Suppressor macrophage (primary cell): ENCODE measurements around the gene MB.
"Not testable (repeated sequence)": the region's sequence is repeated elsewhere in the genome, so short reads cannot be mapped to it uniquely, and the experiment has no call there.

Source experiments
- DNase-seq, 4 experiments: peaks; one replicate each; pipeline ENCODE4 v3.0.0-alpha.2; 2020 to 2022
- total RNA-seq, 17 experiments: gene quantifications; one replicate each; lab custom pipeline; 2026; ENCODE audit warnings: mixed read lengths in 6 of 17, inconsistent platforms in 3 of 17; lab: John Stamatoyannopoulos, UW

The MB gene
- 0 to 0.77 (median 0) reads per million in 17 experiments for total RNA-seq

DNA sequence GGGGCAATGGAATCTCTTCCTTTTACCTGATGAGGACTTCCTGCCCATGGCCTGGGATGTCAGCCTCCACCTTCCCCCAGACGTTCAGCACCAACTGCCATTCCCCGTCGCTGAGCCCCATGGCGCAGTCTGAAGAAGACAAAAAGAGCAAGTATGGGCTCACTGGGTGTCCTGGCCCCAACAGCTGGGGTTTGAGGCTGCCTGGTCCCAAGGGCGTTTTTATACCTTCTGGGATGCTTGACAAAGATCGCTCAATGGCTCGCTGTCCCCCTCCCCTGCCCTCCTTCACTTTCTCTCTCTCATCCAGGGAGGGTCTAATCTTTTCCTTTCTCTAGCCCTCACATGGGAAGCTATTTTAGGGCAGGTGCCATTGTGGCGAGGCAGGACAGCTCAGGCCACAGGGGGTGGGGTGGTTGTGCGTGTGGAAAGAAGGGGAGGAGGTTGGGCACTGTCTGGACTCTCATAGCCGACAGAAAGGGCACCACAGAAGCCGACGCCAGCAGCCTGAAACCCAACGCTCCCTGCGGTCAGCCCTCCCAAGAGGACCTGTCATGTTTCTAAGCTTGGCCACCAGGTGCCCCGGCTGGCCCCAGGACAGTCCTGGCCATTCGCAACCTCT is at the start of gene MB:
TSS of gene MB (minus strand) at position 193 of the 619 bp plus-strand sequence. CDS start at position 121, 72 bp downstream.
- DNase-seq: no peak

DNA sequence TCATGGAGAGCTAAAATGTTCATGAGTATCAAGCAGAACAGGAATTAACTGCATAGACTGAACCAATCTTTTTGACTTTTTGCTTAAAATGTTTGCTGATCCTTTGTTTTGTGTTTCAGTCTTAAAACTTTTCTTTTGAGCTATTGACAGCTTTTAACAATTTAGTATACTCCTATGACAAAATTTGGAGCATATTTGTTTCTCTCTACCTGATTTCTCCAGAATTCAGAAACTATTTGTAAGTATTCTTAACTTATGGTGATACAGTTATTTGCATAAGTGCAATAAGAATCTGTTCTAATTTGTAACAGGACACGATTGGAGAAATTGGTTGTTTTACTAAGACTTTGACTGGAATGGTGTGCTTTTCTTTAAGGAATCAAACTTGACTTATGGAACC is 49.6 kb upstream of the MB start:
- not testable (repeated sequence) for DNase-seq

DNA sequence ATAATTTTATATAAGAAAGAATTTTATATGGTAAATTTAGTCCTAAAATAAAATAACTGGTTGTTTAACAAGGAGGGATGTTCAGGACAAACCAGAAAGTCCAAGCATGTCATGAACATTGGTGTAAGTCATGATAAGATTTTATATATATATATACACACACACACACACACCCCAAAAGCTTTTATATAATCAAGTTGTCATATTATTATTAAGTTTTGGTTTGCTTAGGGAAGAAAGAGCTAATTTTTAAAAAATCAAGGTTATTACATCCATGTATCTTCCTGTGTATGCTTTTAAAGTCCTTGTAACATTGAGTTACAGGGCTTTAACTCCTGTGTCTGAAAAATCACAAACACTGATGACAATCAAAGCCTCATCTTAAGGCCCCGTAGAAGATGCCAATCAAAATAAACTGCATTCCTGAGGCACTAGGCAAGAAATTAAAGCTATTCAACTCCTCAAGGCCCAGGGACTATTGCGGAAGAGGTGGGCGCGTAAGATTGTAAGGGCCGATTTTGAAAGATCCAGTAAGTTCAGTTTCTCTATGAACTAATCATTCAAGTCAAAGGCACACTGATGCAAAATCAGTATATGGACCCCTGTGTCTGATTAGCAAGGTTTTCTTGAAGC is 47.9 kb upstream of the MB start:
- no peak for DNase-seq

DNA sequence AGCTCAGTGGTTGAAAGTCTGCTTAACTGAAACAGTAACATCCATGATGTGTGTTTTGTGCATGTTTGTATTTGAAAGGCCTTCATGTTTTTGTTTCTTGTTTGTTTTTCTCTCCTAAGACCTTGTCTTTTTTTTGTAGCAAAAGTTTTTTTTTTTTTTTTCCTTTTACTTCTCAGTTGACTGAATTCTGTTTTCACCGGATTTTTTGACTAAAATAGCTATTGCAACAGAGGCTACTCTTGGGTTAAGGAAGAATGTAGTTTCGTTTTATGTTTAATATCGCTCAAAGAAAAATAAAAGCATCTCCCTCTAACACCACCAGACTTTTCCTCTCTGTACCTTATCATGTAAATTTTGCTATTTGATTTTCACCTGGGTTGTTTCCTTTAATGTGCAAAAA is 46.2 kb upstream of the MB start:
- peak in 2 of 4 experiments; percentile 43 to 63 for DNase-seq

DNA sequence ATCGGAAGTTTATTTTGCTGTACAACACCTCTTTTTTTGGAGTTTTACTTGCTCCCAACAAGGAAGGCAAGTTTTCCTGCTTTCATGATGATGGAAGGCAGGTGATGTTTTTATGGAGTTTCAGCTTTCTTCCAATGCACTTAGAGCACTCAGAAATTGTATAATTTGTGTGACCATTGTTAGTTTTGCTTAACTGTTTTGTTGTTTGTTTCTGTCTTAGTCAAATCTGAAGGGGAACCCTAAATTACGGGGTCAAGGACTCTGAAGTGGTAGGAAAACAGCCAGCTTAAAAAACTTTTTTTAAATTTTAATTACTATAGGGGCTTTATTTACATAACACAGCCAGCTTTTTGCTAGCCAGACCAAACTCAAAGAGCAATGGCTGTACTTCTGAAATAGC is 45.8 kb upstream of the MB start:
- no peak for DNase-seq

DNA sequence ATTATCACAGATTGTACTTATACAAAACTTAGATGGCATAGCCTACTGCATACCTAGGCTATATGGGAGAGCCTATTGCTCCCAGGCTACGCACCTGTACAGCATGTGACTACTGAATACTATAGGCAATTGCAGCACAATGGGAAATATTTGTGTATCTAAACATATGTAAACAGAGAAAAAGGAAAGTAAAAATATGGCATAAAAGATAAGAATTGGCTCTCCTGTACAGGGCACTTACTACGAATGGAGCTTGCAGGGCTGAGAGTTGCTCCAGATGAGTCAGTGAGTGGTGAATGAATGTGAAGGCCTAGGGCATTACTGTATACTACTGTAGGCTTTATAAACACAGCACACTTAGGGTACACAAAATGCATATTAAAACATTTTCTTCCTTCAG is 44.3 kb upstream of the MB start:
- DNase-seq: no peak

DNA sequence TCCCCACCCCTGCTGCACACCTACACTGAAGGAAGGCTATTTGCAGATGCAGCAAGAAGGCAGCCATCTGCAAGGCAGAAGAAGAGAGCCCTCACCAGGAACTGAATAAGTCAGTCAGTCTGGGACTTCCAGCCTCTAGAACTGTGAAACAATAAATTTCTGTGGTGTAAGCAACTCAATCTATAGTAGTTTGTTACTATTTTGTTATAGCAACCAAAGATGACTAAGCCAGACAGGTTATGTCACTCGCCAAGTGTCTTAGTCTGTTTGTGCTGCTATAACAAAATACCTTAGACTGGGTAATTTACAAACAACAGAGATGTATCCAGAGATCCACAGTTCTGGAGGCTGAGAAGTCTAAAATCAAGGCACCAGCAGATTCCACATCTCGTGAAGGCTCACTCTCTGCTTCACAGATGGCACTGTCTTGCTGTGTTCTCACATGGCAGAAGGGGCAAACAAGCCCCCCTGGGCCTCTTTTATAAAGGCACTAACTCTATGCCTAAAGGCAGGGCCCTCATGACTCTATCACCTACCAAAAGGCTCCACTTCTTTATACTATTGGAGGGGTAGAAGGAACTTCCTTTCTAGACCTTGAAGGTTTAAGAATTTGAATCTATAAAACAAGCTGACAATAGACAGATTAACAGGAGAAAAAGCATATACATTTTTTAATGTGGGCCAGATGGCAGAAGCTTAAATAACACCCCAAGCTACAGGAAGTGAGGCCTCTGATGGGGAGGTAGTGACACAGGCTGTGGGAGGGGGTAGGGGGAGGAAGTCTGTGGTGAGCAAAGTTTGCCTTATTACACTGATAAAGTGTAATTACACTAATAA is 43.4 kb upstream of the MB start:
- peak in 3 of 4 experiments; percentile 40 to 49 (median 44) for DNase-seq

DNA sequence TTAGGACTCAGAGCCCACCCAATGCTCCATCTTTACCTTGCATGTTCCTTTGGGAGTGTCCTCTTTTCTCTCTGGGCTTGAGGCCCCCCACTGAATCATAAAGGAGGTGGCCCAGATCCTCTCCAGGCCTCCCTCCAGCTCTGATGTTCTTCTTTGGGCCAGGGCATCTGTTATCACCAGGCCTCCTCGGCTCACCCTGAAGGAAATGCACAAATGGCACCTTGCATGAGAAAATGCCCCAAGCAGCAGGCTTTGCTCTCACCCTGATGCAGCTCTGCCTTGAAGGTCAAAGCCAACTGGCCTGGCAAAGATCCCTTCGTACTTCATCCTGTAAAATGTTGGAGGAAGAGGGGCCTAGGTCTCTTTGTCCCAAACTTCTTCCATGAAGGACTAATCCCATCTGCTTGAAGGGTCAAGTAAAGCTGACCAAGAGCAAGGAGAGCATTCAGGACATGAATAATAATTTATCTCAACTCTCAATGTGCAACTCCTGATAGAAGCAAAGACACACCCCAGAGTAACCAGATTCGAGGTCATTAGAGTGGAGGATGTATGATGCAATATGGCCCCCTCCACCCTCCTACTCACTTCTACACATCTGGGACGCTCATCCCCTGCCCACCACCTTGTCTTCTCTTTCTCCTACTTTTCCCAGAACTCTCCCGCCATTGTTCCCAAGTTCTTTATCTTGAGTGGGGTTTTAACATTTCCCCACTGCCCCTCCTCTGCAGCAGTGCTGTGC is 40.6 kb upstream of the MB start:
- DNase-seq: no peak

DNA sequence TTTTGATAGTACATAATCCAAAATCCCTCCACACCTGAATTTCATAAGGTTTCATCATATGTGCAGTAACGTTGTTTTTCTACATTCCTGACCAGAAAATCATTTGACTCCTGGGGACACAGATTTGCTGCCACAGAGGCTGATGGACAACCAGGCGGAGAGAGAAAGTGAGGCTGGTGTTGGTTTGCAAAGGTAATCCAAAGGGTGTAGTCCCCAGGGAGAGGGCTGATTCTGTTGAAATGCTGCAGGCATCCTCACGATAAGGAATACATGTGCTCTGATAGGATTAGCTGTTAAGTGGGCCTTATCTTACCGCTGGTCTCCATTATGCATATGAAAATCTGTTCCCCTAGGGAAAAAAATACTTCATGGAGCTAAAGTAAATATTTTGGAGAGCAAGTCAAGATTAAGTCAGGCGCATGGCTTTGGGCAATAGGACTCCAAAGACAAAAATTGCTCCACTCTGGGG is 39.2 kb upstream of the MB start:
- no peak for DNase-seq

DNA sequence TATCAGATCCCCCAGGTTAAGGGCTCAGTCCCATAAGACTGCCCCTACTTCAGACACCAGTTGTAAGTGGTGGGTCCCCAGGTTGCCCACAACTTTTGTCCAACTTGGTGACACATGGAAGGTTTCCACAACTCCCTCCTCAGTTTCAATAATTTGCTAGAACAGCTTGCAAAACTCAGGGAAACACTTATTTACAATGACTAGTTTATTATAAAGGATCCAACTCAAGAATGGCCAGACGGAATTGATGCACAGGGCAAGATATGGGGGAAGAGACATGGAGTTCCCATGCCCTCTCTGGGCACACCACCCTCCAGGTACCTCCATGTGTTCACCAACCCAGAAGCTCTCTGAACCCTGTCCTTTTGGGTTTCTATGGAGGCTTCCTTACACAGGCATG is 36.7 kb upstream of the MB start:
- DNase-seq: no peak

DNA sequence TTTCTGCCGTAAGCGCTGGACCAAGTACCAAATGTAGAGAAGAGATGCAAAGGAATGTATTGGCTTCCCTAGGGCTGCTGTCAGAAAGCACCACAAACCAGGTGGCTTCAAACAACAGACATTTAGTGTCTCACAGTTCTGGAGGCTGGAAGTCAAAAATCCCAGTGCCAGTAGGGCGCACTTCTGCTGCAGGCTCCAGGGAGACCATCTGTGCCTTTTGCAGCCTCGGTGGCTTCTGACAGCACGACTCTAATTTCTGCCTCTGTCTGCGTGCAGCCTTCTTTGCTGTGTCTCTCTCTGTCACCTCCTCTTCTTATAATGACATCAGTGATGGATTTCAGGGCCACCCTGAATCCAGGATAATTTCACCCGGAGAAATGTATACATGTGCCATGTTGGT is 34.0 kb upstream of the MB start:
- no peak for DNase-seq

DNA sequence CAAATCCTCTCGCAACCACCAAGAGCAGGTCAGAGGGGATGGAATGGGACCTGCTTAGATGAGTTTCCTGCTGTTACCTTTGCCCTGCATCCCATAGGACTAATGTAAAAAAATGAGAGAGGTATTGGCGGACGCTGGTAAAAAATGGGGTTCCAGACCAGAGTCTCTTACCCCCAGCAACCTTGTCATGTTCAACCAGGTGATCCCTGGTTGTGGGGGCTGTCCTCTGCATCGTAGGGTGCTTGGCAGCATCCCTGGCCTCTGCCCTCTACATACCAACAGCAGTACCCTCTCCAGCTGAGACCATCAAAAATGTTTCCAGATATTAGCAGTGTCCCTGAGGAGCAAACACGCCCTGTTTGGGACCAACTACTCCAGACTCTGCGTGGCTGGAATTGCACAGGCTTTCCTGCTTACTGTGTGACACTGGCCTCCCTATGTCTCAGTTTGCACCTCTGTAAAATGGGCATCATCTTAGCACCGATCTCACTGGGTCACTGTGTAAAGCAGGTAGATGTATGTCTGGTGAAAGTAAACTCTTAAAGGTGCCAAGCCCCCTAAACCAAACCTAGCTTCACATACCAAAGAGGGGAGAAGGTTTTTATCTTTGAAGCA is 32.6 kb upstream of the MB start:
- DNase-seq: no peak

DNA sequence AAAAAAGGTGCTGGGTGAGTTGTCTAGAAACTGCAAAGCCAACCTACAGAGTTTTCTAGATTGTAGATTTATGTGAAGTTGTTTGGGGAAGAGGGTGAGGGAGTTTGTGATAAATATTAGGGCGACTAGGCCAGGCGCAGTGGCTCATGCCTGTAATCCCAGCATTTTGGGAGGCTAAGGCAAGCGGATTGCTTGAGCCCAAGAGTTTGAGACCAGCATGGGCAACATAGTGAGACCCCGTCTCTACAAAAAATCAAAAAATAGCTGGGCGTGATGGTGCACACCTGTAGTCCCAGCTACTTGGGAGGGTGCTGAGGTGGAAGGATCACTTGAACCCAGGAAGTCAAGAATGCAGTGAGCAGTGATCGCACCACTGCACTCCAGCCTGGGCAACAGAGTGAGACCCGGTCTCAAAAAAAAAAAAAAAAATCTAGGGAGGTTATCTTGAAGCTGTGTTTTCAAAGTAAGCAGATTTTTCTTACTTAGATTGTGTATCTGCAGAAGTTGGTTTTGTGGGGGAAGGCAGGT is 32.0 kb upstream of the MB start:
- no peak for DNase-seq

DNA sequence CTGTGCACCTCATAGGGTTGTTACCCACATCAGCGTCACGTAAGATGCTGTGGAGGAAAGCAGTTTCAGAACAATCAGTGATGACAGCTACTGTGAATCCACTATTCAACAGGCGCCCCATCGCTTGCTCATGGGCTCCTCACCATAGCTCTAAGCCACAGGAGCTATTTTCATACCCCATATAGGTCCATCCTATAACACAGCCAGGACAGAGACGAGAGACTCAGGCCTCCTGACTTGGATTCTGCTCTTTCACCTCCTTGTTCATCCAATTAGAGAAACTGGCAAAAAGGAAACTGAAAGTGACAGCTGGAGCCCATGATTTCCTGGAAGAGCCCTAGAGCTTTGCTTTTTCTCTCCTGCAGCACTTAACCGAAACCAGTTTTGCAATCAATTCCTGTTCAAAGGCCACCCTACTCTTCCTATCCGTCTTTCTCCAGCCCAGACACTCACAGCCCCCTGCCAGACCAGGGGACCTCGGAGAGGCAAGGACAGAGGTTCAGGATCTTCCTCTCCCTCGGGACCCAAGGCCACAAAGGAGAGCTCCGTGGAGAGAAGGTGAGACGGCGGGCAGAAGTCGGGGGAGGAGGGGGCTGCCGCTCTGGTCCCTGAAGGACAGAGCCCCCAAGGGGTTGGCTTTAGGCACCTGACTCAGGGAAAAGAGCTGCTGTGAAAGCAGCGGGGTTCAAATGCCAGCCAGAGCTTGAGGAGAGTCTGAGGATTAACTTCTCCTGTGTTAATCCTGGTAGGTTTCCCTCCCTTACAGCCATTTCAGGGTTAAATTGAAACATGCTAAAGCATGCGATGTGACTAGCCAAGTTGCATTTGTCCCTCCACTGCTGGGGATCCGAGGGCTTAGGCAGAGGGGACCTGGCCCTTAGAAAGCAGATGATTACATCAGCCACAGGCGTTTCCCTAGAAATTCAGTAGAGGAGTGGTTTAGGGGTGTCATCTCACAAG is 31.2 kb upstream of the MB start, which contains the start of gene APOL6:
TSS of gene APOL6 (plus strand) at position 381 of the 960 bp plus-strand sequence. CDS start 7,980 bp downstream, outside the sequence.
- DNase-seq: peak; percentile 63 to 83 (median 77)

DNA sequence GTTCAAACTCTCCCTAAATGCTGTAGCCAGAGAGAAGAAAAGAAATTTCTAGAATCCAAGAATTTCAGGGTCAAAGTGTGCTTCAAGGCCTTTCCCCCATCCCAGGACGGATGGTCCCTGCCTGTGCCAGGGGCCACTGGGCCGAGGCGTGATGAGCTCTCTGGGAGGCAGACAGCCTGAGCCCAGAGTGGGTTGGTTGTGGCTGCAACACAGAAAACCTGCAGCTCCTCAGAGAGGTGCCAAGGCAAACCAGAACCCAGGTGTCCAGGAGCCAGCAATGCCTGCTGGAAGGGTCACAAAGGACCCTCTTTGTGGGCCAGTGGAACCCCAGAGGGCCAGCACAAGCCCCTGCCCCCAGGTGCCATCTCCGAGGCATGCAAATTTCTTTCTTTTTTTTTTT is 28.5 kb upstream of the MB start:
- no peak for DNase-seq

DNA sequence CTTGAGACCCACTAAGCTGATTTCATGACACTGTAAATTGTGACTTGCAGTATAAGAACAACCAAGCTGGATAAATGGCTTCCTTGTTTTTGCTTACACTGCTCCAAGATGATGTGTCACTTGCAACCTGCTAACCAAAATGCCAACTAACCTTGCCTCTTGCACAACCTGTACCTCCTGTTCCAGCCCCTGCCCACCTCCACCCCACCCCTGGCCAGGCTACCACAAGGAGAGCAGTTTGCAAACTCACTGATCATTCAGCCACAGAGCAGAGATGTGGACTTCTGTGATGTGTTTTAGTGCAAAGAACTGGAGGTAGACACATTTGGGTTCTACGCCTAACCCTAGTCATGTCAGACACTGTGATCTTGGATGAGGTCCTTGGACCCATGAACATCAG is 26.9 kb upstream of the MB start:
- DNase-seq: no peak

DNA sequence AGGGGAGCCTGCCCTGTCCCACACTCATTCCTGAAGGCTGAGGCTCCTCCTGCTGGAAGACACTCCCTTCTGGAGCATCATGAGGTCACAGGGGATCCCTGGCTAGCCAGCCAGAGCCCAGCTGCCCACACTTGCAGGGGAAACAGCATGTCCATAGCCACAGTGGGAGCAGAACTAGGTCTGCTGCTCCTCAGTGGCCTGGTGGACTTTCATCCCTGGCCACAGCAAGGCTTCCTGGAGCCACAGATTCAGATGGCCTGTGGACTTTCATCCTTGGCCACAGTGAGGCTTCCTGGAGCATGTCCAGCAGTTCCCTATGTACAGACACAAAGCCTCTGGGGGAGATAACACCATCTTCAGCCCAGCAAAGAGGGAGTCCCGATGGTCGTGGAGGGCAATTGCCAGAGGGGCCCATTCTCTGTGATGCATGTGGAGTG is 25.2 kb upstream of the MB start:
- DNase-seq: no peak

DNA sequence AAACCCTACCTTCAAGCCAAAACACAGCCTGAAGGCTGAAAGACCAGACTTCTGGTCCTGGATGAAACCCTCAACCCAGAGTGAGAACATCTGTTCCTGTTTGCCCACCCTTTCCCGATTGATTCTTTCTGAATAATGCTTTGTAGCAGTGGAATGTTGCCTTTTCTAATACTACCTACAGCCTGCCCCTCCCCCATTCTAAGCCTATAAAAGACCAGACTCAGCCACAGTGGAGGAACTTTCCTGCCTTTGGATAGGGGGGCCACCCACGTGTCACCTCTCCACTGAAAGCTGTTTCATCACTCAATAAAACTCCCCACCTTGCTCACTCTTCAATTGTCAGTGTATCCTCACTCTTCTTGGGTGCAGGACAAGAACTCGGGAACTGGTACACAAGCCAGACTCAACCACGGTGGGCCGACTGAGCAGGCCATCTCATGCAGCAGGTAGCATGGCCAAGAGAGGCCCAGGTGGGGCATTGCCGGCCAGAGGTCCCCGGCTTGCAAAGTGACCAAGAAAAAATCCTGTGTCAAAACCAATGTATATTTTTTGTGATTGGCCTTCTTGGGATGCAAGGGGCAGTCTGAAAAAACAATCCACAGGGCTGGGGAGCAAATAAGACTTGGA is 24.5 kb upstream of the MB start:
- DNase-seq: no peak

DNA sequence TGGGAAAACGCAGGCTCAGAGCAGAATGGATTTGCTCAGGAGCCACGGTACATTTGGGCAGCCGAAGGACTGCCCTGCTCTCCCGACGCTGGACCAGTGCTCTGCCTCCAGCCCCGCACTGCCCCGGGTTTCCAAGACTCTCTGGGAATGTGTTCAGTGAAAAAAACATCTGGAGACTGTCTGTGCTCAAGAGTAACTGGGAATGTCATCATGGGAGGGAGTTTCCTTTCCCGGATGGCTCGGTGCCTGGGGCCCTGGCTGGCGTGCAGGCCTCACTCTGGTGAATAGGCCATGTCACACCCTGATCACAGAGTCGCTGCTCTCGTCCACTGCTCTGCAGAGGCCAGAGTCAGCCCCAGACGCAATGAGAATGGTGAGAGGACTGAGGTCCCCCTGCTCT is 21.3 kb upstream of the MB start:
- no peak for DNase-seq

DNA sequence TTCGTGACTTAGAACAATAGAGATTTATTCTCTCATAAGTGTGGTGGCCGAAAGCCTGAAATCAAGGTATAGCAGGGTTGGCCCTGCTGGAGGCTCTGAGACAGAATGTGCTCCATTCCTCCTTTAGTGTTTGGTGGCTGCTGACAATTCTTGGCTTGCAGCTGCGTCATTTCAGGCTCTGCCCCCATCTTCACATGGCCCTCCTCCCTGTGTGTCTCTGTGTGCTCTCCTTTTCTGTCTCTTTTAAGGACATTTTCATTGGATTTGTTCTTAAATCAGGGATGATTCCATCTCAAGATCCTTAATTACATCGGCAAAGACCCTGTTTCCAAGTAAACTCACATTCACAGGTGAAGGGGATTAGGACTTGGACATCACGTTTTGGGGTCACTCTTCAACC is 20.9 kb upstream of the MB start:
- DNase-seq: no peak
